Activated CD4-positive, alpha-beta T cell treated with anti-CD3 and anti-CD28 coated beads, Interleukin-10, Interleukin-2, amounts not matched to agents 100 ng/mL and 50 ng/mL, durations not matched to agents 16 hours and 8 hours (primary cell): ENCODE results near the gene TSEN54.

ENCODE experiments used
- DNase-seq: peaks from one replicate; pipeline ENCODE4 v3.0.0-alpha.2; 2020

TSEN54 gene

DNA sequence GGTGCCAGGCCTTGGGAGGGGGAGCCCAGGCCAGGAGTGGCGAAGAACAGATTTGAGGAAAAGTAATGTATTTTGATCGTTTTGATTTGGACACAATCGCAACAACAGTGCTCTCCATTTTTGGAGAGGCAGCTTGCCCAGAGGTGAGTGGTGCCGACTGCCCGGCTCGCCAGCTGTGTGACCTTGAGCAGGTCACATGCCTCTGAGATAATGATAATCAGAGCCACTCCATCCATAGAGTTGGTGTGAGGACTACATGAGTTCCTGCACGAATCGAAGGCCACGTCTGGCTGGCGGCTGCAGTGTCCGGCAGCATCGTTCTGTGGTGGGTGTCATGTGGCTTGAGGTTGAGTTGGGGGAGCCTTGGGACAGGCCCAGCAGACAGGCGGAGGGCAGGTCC lies 29.9 kb downstream of the TSEN54 start:
- no peak for DNase-seq

DNA sequence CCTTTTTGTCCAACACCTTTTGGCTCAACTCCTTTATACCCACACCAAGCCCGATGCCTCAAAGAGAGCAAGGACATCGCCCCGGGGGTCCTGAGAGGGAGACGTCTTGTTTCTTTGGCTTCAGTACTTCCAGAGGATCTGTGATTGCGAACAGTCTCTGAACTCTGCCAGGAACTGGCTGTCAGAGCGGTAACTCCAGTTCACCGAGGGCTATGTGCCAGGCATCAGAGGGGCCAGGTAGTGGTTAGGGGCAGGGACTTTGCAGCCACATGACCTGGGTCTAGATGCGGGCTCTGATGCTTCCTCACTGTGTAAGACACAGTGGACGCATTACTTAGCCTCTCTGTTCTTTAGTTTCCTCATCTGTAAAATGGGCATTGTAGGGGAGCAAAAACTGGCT lies 30.8 kb downstream of the TSEN54 start:
- no peak for DNase-seq

DNA sequence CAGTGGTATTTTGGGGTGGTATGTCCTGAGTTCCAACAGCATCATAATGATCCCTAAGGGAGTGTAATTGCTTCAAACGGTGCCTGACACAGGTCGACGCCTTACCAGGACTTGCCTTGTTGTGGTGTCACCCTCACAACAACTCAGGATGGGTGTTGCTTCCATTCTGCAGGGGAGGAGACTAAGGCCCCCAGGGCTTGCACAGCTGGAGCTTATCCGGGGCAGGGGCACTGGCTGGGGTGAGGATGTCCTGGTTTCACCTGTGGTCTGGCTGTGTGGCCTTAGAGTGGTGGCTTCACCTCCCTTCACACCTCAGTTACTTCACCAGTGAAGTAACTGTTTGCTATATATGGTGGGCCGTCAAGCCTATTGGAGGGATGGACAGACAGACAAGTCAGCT lies 32.5 kb downstream of the TSEN54 start:
- no peak for DNase-seq

DNA sequence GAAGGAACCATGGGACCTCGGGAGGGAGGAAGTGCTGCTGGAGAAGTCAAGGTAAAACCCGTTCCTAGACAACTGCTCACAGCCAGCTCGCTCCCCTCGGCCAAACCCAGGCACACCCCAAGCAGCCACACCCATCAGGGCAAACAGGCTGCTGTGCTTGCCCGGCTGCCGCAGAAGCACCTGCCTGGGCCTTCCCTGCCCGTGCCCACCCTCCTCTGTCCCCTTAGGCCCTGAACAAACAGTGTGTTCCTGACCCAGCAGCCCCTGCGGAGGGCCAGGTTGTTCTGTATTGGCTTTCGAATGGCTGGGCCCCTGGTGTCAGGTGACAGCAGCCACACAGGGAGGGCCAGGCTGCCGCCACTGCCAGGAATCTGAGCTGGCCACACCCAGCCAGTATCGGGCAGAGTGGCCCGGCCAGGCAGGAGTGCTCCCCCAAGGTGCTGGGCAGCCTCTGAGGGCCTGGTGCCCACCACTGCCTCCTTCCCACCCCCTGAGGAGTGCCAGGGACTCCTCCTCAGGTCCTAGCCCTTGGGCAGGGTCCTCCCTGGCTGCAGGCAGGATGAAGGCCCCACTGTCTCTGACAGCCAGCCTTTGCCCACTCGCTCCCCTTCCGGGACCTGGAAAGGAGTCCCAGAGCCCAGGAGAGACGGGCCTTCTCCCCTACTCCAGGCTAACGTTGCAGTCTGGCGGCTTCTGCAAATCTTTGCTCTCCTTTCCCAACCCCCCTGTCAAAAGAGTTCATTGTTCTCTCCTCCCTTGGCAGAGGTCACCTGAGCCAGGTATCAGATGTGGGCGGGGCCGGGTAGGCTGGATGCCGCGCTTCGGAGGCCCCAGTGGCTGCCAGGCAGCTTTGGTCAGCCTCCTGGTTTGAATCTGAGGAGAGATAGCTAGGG lies 33.2 kb downstream of the TSEN54 start:
- DNase-seq = no peak

DNA sequence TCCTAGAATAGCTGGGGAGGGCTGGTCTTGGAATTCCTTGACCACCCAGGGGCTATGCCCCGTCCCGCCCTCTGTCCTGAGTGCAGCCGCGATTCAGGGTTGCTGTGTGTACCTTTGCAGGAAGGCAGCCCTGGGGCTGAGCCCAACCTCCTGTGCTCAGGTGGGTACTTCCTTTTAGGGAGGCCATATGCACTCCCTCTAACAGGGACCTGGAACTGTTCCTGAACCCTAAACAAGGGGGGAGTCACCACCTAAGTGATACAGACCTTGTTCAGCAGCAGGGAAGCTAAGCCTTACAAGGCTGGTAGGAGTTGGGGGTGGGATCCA lies 33.8 kb downstream of the TSEN54 start:
- no peak for DNase-seq

DNA sequence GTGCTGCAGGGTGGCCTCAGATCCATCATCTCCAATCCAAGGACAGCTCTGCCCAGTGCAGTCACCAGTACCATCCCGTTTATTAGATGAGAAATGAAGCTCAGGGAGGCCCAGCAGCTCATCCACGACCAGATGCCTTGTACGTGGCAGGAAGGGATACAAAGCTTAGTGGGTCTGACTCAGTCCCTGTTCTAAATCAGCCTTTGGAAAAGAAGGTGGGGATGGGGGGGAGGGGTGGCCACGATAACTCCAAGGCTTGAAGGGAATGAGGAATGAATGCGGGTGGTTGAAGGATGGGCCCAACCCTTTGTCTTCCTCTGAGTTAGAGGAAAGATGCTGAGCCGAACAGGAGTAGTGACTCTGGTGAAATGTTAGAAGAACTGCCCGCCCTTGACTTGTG lies 34.9 kb downstream of the TSEN54 start:
- no peak for DNase-seq

DNA sequence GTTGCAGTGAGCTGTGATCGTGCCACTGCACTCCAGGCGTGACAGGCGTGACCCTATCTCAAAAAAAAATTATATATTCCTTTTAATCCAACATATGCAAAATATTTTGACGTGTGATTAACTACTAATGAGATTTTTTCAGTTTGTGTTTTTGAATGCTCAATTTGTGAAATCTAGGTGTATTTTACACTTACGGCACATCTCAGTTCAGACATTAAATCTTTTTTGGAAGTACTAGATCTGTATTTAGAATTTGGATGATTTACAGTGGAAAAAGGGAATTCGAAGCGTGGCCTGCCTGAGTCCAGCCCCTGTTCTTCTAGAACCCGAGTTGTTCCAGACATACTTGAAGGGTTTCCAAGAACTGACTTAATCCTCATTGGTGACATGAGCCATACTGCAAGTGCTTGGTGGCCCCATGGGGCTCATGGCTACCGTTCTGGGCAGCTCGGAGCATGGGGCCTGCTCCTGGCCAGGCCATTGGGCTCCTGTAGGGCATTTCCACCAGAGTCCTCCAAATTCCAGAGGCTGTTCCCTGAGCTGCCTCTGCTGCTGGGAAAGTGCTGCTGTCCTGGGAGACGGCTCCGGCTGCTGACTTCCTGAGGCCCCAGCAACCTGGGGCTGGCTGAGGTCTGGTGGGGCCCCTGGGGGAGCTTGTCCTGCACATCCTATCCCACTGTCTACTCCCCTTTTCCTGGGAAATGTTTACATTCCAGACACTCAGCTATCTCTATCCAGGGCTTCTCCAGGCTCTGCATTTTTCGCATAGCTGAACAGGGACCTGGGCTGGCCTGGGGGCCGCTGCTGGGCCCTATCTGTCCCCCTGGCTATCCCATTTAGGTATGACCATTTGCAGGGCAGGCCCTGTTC lies 36.3 kb downstream of the TSEN54 start:
- no peak for DNase-seq

DNA sequence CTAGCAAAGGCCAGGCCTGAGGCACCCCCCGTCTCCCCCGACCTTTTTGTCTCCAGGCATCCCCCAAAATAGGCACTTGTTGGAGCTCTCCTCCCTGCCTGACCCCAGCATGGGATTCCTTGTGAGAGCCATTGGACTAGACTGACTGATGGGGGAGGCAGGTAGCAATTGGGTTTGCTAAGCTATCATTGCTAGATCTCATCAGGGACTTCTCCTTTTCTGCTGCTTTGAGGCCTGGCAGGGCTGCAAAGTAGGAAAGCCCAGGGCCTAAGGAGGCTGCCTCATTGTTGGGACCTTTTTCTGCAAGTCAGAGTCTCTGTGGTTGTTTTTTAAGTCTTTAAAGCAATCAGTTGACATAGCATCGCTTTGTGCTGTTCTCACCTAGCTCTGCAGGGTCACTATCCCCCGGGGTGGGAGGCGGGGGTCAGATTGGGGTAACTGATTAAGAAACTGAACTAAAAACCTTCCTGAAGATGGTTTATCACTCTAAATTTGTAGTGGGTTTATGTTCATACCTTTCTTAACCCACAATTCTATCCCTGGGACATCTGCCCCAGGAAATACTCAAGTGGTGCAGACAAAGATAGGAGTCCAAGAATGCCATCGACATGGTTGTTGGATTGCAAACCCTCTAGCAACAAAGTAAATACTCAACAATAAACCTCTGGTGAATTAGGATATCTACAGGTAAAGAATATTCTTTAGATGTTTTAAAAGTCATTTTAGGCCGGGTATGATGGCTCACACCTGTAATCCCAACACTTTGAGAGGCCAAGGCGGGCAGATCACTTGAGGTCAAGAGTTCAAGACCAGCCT lies 37.2 kb downstream of the TSEN54 start:
- DNase-seq = no peak

DNA sequence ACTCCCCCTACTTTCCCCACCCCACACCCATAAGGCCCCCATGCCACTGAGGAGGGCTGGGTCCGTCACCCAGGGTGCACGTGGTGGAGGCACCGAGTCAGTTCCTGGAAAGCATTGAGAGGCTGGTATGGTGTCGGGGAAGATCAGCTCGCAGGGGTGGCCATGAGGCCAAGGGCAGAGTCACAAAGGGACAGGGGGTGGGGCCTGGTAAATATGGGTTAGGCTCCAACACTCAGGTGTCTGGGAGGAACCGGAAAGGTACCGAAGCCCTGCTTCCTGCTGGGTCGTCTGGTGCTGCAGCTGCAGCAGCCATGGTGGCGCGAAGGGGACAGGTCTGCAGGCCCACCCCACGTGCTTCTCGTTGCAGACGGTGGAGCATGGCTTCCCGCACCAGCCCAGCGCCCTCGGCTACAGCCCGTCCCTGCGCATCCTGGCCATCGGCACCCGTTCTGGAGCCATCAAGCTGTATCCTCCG lies 39.4 kb downstream of the TSEN54 start:
- DNase-seq = no peak

DNA sequence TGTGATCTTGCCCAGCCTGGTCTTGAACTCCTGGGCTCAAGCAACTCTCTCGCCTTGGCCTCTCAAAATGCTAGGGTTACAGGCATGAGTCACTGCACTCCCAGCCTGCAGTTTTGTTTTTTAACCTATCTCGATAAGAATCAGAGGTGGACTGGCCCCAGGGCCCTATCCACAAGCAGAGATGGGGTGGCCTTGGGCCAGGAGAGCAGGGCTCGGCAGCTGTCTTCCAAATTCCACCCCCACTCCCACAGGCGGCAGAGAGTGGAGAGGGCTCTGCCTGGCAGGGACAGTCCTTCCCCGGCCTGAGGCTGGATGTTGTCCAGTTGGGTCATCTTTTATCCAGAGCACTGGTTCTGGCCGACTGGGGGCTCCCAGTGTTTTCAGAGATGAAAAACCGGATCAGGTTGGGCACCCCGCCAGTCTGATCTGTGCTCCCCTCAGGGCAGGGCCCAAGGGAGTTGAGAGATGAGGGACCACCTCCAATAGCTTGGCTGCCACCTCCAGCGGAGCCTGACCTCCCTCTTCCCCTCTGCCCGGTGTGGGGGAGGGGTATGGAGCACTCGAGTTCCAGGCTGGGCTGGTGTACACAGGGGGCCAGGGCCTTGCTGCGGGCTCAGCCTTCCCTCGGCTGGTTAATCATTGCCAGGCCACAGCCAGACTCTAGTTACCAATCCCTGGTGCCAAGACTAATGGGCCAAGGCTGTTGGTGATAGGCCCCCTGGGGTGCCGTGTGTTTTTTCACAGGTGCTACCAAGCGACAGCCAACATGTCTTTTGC lies 40.9 kb downstream of the TSEN54 start:
- no peak for DNase-seq

DNA sequence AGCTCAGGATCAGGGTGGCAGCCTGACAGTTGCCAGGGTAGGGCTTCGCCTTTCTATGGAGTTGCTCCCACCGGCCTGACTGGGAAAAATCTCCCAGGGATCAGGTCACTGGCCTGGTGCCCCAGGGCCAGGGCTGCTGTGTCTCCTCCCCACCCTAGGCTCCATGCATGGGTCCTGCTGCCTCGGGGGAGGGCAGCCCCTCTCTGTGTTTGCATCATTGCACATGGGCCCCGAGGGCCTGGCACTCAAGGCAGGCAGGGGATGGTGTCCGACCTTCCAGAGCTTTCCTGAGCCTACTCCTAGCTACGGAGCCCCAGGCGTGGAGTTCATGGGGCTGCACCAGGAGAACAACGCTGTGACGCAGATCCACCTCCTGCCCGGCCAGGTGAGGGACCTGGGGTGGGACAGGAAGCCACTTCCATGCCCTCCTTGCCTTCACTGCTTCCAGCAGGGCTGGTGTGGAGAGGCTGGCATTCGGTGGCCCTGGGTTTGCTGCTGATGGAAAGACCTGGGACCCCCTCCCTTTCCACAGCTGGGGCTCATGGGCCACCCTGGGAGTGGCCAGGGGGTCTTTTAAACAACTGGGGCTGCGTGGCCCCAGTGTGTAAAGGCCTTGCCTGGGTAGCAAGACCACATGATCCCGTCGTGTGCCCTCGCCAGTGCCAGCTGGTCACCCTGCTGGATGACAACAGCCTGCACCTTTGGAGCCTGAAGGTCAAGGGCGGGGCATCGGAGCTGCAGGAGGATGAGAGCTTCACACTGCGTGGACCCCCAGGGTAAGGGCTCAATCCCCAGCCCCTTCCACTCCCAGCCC lies 41.7 kb downstream of the TSEN54 start:
- DNase-seq = no peak

DNA sequence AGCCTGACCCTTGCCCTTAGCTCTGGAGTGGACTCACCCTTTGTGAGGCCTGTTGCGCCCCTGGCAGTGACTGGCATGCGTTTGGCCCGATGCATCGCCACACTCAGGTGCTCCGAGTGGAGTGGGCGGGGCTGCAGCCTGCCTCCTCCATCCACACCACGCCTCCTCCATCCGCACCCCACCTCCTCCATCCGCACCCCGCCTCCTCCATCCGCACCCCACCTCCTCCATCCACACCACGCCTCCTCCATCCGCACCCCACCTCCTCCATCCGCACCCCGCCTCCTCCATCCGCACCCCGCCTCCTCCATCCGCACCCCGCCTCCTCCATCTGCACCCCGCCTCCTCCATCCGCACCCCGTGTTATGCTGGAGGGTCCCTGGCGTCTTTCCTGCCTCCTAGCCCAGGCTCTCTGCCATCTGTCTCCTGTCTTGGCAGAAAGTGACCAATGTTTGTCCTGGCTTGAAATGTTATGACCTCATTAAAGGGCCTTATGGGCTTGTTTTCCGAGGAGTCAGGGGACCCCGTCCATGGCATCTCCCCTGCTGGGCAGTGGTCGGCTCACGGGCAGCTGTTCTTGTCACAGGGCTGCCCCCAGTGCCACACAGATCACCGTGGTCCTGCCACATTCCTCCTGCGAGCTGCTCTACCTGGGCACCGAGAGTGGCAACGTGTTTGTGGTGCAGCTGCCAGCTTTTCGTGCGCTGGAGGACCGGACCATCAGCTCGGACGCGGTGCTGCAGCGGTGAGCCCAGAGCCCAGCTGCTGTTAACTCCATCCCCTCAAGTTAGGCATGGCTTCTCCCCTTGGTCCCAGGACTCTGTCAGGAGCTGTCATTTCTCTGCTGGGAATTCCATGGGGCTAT lies 42.6 kb downstream of the TSEN54 start:
- DNase-seq = no peak

DNA sequence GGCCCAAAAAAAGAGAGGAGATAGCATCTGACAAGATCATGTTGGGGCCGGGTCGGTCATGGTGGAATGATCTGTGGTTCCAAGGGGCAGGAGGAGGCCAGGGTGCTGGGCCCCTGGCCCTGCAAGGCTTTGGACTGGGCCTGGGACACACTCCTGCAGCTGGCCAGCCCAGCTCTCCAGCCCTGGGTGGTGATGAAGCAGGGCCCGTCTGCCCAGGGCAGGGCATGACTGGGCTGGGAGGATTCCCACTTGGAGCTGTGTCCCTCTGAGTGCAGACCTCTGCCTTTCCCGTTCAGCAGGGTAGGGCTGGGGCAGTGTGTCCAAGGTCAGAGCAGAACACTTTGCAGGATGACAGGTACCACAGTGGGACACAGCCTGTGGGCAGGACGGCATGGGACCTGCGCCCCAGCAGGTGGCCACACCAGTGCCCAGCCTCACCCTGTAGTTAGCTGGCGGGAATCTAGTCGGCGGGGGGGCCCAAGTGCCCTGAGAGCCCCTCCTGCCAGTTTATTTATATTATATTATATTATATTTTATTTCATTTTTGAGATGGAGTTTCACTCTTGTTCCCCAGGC lies 43.7 kb downstream of the TSEN54 start:
- no peak for DNase-seq

DNA sequence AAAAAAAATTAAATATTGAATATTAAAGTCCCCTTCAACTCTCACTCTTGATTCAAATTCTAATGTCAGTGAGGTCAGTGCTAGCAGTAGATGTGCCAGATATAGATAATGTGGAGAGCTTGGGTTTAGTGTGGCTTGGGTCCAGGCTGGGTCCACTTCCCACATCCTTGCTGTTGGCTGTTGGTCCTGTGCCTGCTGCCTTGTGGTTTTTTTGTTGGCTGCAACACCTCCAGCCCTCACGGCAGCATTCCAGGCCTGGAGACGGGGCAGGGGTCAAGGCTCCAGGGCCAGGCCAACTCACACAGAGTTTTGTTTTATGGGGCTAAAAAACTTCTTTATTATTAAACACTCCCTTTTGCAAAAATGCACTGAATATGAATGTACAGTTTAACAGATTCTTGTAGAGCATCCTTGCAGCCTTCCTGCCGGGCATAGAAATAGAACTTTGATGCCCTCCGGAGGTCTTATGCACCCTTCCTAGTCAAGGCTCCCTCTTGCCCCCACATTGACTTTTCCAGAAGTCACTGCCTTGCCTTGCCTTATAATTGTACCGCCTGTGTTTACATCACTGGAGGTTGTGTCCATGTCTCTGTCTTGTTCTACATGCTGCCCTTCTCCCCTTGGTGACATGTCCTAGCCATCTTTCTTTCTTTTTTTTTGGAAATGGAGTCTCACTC lies 45.7 kb downstream of the TSEN54 start:
- no peak for DNase-seq

DNA sequence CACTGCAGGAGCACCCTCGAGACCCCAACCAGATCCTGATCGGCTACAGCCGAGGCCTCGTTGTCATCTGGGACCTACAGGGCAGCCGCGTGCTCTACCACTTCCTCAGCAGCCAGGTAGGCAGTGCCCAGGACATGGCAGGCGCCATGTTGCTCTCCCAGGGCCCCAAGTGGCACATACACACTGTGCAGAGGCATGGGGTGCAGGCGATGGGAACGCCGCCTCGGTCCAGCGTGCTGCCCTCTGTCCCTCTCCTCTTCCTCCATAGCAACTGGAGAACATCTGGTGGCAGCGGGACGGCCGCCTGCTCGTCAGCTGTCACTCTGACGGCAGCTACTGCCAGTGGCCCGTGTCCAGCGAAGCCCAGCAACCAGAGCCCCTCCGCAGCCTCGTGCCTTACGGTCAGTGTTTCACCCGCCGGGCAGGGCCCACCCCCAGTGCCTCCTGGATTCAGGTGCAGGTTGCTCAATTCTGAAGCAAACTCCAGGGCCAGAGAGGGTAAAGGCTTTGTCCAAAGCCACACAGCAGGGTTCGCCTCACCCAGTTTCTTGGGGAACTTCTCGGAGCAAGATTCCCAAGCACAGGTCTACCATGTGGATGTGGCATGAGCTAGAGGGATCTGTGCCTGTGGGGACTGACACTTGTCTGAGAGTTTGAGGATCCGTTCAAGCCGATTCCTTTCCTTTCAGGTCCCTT lies 46.9 kb downstream of the TSEN54 start:
- no peak for DNase-seq

DNA sequence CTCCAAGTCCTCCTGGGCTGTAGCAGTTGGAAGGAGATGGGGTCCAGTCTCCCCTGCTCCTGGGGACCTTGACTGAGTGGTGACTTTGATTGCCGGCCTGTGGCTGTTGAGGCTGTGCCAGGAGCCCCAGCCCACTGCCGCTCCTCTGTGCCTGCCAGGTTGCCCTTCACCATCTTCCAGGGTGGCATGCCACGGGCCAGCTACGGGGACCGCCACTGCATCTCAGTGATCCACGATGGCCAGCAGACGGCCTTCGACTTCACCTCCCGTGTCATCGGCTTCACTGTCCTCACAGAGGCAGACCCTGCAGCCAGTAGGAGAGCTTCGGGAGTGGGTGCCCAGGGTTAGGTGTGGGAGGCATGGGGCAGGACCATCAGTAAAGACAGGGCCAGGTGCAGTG lies 47.9 kb downstream of the TSEN54 start:
- no peak for DNase-seq

DNA sequence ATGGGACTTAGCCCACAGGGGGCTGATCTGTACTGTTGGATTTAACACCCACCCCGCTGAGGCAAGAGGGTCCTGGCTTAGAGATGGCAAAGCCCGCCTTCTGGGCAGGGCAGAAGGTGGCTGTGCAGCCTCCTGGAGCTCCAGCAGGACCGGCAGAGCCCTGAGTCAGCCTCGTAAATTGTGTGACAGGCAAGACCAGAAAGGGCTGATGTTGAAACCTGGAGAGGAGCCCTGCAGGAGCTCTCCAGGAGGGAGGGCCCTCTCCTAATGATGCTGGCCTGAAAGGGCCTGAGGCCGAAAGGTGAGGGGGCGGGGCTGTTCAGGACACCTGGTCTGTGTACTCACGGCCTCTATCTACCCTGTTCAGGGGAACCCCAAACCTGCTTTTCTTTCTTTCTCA lies 48.7 kb downstream of the TSEN54 start:
- no peak for DNase-seq

DNA sequence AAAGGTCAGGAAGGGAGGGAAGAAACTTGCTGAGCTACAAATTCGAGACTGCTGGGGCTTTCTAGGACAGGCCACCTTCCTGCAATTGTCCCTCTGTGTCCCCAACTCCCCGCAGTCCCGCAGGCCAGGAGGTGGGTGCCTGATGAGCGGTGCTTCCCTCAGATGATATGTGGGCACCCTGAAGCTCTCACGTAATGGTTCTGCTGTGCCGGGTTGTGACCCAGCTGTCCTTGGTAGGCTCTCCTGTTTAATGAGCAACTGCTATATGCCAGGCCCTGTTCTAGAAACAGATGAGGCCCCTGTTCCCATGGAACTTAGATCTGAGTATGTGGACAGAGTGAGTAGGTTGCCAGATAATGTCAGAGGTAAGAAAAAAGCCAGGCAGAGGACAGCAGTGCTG lies 49.3 kb downstream of the TSEN54 start:
- no peak for DNase-seq

DNA sequence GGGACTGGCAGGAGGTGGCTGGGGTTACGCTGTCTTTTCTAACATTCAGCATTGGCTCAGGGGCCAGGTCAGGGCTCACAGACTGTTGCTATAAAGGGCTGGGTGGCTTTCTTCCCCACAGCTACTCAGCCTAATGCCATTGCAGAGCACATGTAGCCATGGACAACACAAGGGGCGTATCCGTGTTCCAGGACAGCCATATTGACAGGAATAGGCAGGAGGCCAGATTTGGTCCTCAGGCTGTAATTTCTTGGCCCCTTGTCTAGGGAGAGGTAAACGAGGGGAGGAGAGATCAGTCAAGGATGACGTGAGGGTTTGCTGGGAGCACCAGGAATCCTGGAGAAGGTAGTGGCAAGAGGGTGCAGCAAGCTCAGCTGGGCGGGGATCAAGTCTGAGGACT lies 50.1 kb downstream of the TSEN54 start:
- DNase-seq = no peak
